ENCODE measurements around the gene SFTPB. TPM values are rescaled to one million over a fixed set of nuclear protein-coding genes. Genes with fewer than 3 reads are reported as not detected.
"Not testable (repeated sequence)": the region's sequence is repeated elsewhere in the genome, so short reads cannot be mapped to it uniquely, and the experiment has no call there.

Gene SFTPB
- total RNA-seq, 3 donors from 2014 or later: 3.7 TPM; not detected in 2

GRCh38 chr2:85660725-85661124 is 7.3 kb downstream of the SFTPB start:
- Histone ChIP-seq H3K27me3 (no peaks in the 10 kb centered on the region), H3K27ac (peak overlapping the region in 1 of 2 donors; percentile 71), H3K4me3 (no peak overlapping the region), H3K4me1 (no peaks in the 10 kb centered on the region), H3K9me3 (no peaks in the 10 kb centered on the region), H3K36me3 (no peaks in the 10 kb centered on the region)
- DNase-seq (ENCODE audit: low spot score in 2 of 2): no peak
- intact Hi-C loops (cut with DNase I; ENCODE audit: low total_unique reads): no loop called here
- no peak for TF ChIP-seq CTCF (IDR thresholded peaks at IDR 0.05)
- TF ChIP-seq POLR2A (IDR thresholded peaks at IDR 0.05): no peak
- no peak for TF ChIP-seq POLR2AphosphoS5 (IDR thresholded peaks at IDR 0.05)

DNA sequence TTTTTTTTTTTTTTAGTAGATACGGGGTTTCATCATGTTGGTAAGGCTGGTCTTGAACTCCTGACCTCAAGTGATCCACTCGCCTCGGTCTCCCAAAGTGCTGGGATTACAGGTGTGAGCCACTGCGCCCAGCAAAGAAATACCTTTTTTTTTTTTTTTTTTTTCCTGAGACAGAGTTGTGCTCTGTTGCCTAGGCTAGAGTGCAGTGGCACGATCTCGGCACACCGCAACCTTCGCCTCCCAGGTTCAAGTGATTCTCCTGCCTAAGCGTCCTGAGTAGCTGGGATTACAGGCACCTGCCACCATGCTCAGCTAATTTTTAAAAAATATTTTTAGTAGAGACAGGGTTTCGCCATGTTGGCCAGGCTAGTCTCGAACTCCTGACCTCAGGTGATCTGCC is 7.7 kb downstream of the SFTPB start:
- H3K27ac ChIP-seq; DNase-seq (ENCODE audit: low spot score in 2 of 2); intact Hi-C loops (cut with DNase I; ENCODE audit: low total_unique reads); H3K36me3 ChIP-seq; H3K9me3 ChIP-seq; H3K4me3 ChIP-seq; H3K4me1 ChIP-seq; H3K27me3 ChIP-seq: not testable (repeated sequence)

DNA sequence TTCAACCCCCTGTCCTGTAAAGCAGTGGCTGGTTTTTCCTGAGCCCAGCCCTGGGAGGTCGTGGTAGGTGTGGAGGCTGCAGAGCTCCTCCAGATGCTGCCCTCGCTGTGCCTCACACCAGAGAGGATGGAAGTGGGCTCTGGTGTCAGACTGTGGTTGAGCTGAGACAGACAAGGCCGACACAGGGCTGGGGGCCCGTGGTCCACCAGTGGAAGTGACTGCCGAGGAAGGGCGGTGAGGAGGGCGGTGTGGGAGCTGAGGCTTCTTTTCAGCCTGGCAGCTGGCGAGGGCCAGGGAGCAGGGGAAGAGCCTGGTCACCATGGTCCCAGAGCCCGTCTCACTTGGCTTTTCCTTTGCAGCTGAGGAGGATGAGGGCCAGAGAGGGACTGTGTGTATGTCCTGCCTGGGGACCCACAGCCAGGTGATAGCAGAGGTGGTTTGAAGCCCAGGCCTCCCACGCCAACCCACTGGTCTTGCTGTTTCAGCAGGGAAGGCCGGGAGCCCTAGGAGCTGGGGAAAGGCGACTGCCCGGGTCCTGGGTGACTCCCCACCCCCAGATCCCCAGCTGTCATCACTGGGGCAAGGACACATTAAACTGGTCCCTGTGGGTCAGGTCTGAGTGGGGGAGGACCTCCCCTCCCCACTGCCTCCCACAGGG is 8.5 kb downstream of the SFTPB start:
- H3K9me3 ChIP-seq: no peaks in the 10 kb centered on the region
- H3K27ac ChIP-seq: no peak overlapping the region
- no peaks in the 10 kb centered on the region for H3K4me1 ChIP-seq
- H3K36me3 ChIP-seq: no peaks in the 10 kb centered on the region
- intact Hi-C loops (cut with DNase I; ENCODE audit: low total_unique reads): no loop called here
- no peak for DNase-seq (ENCODE audit: low spot score in 2 of 2)
- H3K4me3 ChIP-seq: no peak overlapping the region
- TF ChIP-seq CTCF (IDR thresholded peaks at IDR 0.05): no peak
- TF ChIP-seq POLR2A (IDR thresholded peaks at IDR 0.05): no peak
- no peak for TF ChIP-seq POLR2AphosphoS5 (IDR thresholded peaks at IDR 0.05)
- no peaks in the 10 kb centered on the region for H3K27me3 ChIP-seq

GRCh38 chr2:85657399-85657798 is 10.6 kb downstream of the SFTPB start:
- H3K36me3 ChIP-seq; H3K4me3 ChIP-seq; H3K27me3 ChIP-seq; DNase-seq (ENCODE audit: low spot score in 2 of 2); H3K27ac ChIP-seq; intact Hi-C loops (cut with DNase I; ENCODE audit: low total_unique reads); H3K9me3 ChIP-seq; H3K4me1 ChIP-seq: not testable (repeated sequence)

DNA sequence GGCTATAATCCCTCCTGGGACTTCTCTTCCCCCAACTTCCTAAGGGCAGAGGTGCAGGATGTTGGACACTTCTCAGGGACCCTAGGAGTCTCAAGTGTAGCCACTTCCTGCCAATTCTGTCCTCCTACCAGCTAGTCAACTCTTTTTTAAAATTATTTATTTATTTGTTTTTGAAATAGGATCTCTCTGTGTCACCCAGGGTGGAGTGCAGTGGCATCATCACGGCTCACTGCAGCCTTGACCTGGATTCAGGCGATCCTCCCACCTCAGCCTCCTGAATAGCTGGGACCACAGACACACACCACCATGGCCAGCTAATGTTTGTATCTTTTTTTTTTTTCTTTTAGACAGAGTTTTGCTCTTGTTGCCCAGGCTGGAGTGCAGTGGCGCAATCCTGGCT is 11.5 kb downstream of the SFTPB start:
- intact Hi-C loops (cut with DNase I; ENCODE audit: low total_unique reads): no loop called here
- Histone ChIP-seq H3K27ac (no peak overlapping the region), H3K27me3 (no peaks in the 10 kb centered on the region), H3K9me3 (no peaks in the 10 kb centered on the region), H3K4me1 (no peaks in the 10 kb centered on the region), H3K36me3 (no peaks in the 10 kb centered on the region), H3K4me3 (no peak overlapping the region)
- TF ChIP-seq POLR2AphosphoS5 (IDR thresholded peaks at IDR 0.05) (no peak), CTCF (IDR thresholded peaks at IDR 0.05) (no peak), POLR2A (IDR thresholded peaks at IDR 0.05) (no peak)
- no peak for DNase-seq (ENCODE audit: low spot score in 2 of 2)

- Histone ChIP-seq H3K27me3 (no peaks in the 10 kb centered on the region), H3K27ac (no peak overlapping the region)
- intact Hi-C loops (cut with DNase I; ENCODE audit: low total_unique reads): no loop called here
Observed at GRCh38 chr2:85655961-85656417, 12.0 kb downstream of the SFTPB start.

More at GRCh38 chr2:85655961-85656417, 12.0 kb downstream of the SFTPB start:
- Histone ChIP-seq H3K4me1 (no peaks in the 10 kb centered on the region), H3K36me3 (no peaks in the 10 kb centered on the region), H3K4me3 (no peak overlapping the region), H3K9me3 (no peaks in the 10 kb centered on the region)
- no peak for DNase-seq (ENCODE audit: low spot score in 2 of 2)
- TF ChIP-seq POLR2AphosphoS5 (IDR thresholded peaks at IDR 0.05) (no peak), POLR2A (IDR thresholded peaks at IDR 0.05) (no peak), CTCF (IDR thresholded peaks at IDR 0.05) (no peak)
